MCF 10A (cell line): ENCODE measurements around the gene SH3PXD2B. TPM values are rescaled to one million over a fixed set of nuclear protein-coding genes. Genes with fewer than 3 reads are reported as not detected.
A peak's percentile ranks its signal among the peaks of the same experiment; 100 is the strongest.

Experiments used
- BruUV-seq: library from RNA; stranded (reverse); fragments of 400-500 nt; replicated peaks from 2 replicates; lab custom pipeline; 2021; lab: Mats Ljungman, UMichigan
- CTCF ChIA-PET: fragments of 300-600 bp; sonication (Branson Sonifier 250); formaldehyde crosslinking; extraction: SDS; loops from one replicate; lab custom pipeline; 2021; ENCODE audit warnings: antibody characterized with exemption, inconsistent platforms; lab: Yijun Ruan, JAX
- POLR2A ChIA-PET: fragments of 300-600, 350-650 bp; sonication (Branson Sonifier 250); formaldehyde crosslinking; extraction: SDS; loops from one replicate; lab custom pipeline; 2020; ENCODE audit warnings: antibody characterized with exemption, inconsistent platforms; lab: Yijun Ruan, JAX
- DNase-seq: peaks from one replicate; pipeline ENCODE4 v3.0.0-alpha.2; 2018; ENCODE audit not compliant: unreplicated experiment
- H3K27ac Mint-ChIP-seq: one replicate; pipeline ENCODE4 v1.8.0; 2022; ENCODE audit warnings: mild to moderate bottlenecking, low read depth, mixed read lengths; ENCODE audit not compliant: unreplicated experiment
- H3K27me3 Mint-ChIP-seq: one replicate; pipeline ENCODE4 v1.8.0; 2022; ENCODE audit warnings: mixed read lengths; ENCODE audit not compliant: insufficient read depth, unreplicated experiment
- H3K36me3 Mint-ChIP-seq: one replicate; pipeline ENCODE4 v1.8.0; 2022; ENCODE audit warnings: mild to moderate bottlenecking, moderate library complexity, mixed read lengths; ENCODE audit not compliant: insufficient read depth, unreplicated experiment
- H3K4me1 Mint-ChIP-seq: one replicate; pipeline ENCODE4 v1.8.0; 2022; ENCODE audit warnings: mixed read lengths; ENCODE audit not compliant: insufficient read depth, unreplicated experiment
- H3K4me3 Mint-ChIP-seq: one replicate; pipeline ENCODE4 v1.8.0; 2022; ENCODE audit warnings: mild to moderate bottlenecking, moderate library complexity, mixed read lengths; ENCODE audit not compliant: unreplicated experiment
- H3K9me3 Mint-ChIP-seq: one replicate; pipeline ENCODE4 v1.8.0; 2022; ENCODE audit warnings: mixed read lengths; ENCODE audit not compliant: unreplicated experiment
- CTCF ChIP-seq: fragments of 200-600 bp; IDR thresholded peaks from one replicate; pipeline ENCODE4 v1.8.0; 2022; ENCODE audit warnings: antibody characterized with exemption, mild to moderate bottlenecking; ENCODE audit not compliant: unreplicated experiment
- intact Hi-C: fragments of 100-400 bp; cut with micrococcal nuclease; formaldehyde crosslinking; loops from 2 replicates; pipeline ENCODE4 v1.14.1; 2022
- total RNA-seq: library from RNA; stranded (reverse); gene quantifications from 2 replicates; pipeline ENCODE4 v1.2.3, GENCODE V29; 2022

The SH3PXD2B gene
- total RNA-seq, 1 experiment from 2014 or later, result 34.1 TPM

GRCh38 chr5:172482156-172483020 lies 28.1 kb upstream of the SH3PXD2B start:
- CTCF ChIA-PET, result interaction anchor here (0.5 to 16.2 kb wide), 11 partner anchors 9 to 218 kb away, joined by 3 to 452 read pairs (median 4); no protein-coding TSS in a partner anchor
- TF ChIP-seq CTCF, result no peak
- BruUV-seq, result no TSS peak

GRCh38 chr5:172481011-172481800 lies 26.9 kb upstream of the SH3PXD2B start:
- DNase-seq, result no peak
- Mint-ChIP-seq H3K27me3 (no peaks in the 10 kb centered on the region), H3K27ac (no peak overlapping the region), H3K4me1 (peaks cover 25% of the 10 kb centered on the region), H3K9me3 (no peaks in the 10 kb centered on the region), H3K4me3 (no peak overlapping the region), H3K36me3 (no peaks in the 10 kb centered on the region)
- no peak for TF ChIP-seq CTCF
- BruUV-seq, result no TSS peak
- ChIA-PET CTCF (interaction anchor here (0.6 to 16.2 kb wide), 21 partner anchors 10 to 480 kb away, joined by 3 to 452 read pairs (median 3); partner anchors contain the start of gene NEURL1B), POLR2A (interaction anchor here (0.6 to 2.6 kb wide), 9 partner anchors 10 to 614 kb away, joined by 3 to 9 read pairs (median 4); no protein-coding TSS in a partner anchor)
- intact Hi-C loops, result no loop called here

More at GRCh38 chr5:172482156-172483020, 28.1 kb upstream of the SH3PXD2B start:
- POLR2A ChIA-PET, result interaction anchor here (0.6 to 2.6 kb wide), 12 partner anchors 8 to 290 kb away, joined by 3 to 9 read pairs (median 4); partner anchors contain the start of gene DUSP1
- peaks cover 25% of the 10 kb centered on the region for H3K4me1 Mint-ChIP-seq
- H3K27me3 Mint-ChIP-seq, result no peaks in the 10 kb centered on the region
- H3K4me3 Mint-ChIP-seq, result no peak overlapping the region
- H3K27ac Mint-ChIP-seq, result no peak overlapping the region
- H3K9me3 Mint-ChIP-seq, result no peaks in the 10 kb centered on the region
- peak; percentile 90 for DNase-seq
- intact Hi-C loops, result no loop called here
- H3K36me3 Mint-ChIP-seq, result no peaks in the 10 kb centered on the region

GRCh38 chr5:172479784-172480115 lies 25.4 kb upstream of the SH3PXD2B start:
- H3K36me3 Mint-ChIP-seq, result no peaks in the 10 kb centered on the region

More at GRCh38 chr5:172479784-172480115, 25.4 kb upstream of the SH3PXD2B start:
- POLR2A ChIA-PET, result interaction anchor here (0.9 to 1.6 kb wide), 3 partner anchors 82 to 227 kb away, joined by 3 to 7 read pairs (median 4); partner anchors contain the start of gene NEURL1B
- intact Hi-C loops, result loop anchor here (1.0 to 5.0 kb wide), 5 partner anchors 110 to 453 kb away; partner anchors contain the start of gene NEURL1B
- Mint-ChIP-seq H3K9me3 (no peaks in the 10 kb centered on the region), H3K4me3 (no peak overlapping the region), H3K27me3 (no peaks in the 10 kb centered on the region), H3K4me1 (peaks cover 25% of the 10 kb centered on the region), H3K27ac (no peak overlapping the region)
- no peak for DNase-seq
- CTCF ChIA-PET, result interaction anchor here (0.6 to 16.2 kb wide), 56 partner anchors 11 to 1464 kb away, joined by 3 to 452 read pairs (median 4); no protein-coding TSS in a partner anchor
- BruUV-seq, result no TSS peak
- no peak for TF ChIP-seq CTCF
